Measurements from ENCODE around the gene DTX3.

The DTX3 gene

DNA sequence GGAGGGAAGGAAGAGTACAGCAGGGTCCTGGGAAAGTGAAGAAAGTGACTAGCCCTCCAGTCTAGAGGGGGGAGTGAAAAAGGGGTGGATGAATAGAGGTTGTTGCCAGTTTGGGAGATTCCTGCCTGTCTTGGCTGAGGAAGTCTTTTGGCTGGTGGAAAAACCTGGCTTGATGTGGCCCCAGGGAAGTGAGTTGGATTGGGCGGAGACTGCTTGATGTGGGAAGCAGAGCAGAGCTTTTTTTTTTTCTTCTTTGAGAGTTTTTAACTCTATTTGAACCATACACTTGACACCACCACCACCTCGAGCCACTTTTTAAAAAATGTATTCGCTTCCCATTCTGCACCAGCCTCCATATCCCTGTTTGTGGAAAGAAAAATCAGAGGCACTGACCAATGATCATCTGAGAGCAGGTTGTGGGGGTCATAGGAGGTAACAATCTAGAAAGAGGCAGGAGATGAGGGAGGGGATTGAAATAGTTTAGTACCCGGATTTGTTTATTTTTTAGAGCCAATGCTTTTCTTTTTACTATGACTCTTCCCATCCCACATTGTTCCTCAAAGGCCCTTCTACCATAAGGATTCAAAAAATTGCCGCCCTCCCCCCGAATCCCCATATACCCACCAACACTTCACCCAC, 690 bp upstream of the DTX3 start:
- peak; percentile 16 for DNase-seq

DNA sequence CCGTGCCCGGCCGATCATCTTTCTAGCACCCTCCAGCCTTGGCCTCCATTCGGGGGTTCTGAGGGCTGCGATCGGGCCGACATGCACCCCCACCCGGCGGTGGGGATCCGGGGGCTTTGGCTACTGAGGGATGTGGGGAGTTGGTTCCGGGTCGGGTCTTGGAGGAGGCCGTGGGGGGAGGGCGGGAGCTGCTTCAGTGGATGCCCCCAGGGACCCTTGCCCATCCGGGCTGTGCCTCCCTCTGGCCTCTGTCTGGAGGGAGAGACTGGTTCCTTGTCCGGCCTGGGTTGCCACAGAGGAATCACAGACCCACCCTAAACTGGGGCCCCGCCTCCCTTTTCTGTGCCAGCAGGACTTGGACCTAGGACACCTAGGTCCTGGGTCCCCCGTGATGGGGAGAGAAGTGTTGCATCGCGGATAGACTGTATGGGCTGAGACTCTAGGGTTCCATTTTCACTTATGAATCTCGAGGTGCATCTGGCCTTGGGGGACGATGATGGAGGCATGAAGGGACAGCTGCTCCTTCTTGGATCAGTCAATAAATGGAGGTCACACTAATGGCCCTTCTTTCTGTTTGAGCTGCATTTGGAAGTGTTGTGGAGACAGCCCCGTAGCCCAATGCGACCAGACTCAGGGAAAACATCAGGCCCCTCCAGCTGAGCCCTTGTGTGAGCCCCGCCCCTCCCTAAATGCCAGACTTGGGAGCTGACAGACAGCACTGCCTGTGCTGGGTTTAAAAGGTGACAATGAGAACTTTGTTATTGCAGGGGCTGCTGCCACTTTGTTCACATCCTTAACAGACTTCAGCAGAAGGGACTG, 577 bp downstream of the DTX3 start:
- H3K4me3 ChIP-seq (ENCODE audit: low read depth, low read length): peak overlapping the region; percentile 75
- in situ Hi-C loops (cut with HindIII; ENCODE audit: low pct_ligation_motif_present, low sequenced_read_pairs): no loop called here
- TF ChIP-seq, protein P1, sequence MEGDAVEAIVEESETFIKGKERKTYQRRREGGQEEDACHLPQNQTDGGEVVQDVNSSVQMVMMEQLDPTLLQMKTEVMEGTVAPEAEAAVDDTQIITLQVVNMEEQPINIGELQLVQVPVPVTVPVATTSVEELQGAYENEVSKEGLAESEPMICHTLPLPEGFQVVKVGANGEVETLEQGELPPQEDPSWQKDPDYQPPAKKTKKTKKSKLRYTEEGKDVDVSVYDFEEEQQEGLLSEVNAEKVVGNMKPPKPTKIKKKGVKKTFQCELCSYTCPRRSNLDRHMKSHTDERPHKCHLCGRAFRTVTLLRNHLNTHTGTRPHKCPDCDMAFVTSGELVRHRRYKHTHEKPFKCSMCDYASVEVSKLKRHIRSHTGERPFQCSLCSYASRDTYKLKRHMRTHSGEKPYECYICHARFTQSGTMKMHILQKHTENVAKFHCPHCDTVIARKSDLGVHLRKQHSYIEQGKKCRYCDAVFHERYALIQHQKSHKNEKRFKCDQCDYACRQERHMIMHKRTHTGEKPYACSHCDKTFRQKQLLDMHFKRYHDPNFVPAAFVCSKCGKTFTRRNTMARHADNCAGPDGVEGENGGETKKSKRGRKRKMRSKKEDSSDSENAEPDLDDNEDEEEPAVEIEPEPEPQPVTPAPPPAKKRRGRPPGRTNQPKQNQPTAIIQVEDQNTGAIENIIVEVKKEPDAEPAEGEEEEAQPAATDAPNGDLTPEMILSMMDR (IDR thresholded peaks at IDR 0.05; ENCODE audit: low read depth, low read length, missing control alignments): no peak
- H3K27me3 ChIP-seq (replicated peaks): no peaks in the 10 kb centered on the region
- no peak for DNase-seq
- peaks cover under 1% of the 10 kb centered on the region for H3K36me3 ChIP-seq (replicated peaks)
- no peak overlapping the region for H3K27ac ChIP-seq

More for the DNA sequence above, 690 bp upstream of the DTX3 start:
- Histone ChIP-seq H3K27ac (no peak overlapping the region), H3K4me3 (ENCODE audit: low read depth, low read length) (peak overlapping the region; percentile 75), H3K36me3 (replicated peaks) (peaks cover 3% of the 10 kb centered on the region), H3K27me3 (replicated peaks) (no peaks in the 10 kb centered on the region)
- in situ Hi-C loops (cut with HindIII; ENCODE audit: low pct_ligation_motif_present, low sequenced_read_pairs): no loop called here
- TF ChIP-seq, protein P1 (IDR thresholded peaks at IDR 0.05; ENCODE audit: low read depth, low read length, missing control alignments): no peak

DNA sequence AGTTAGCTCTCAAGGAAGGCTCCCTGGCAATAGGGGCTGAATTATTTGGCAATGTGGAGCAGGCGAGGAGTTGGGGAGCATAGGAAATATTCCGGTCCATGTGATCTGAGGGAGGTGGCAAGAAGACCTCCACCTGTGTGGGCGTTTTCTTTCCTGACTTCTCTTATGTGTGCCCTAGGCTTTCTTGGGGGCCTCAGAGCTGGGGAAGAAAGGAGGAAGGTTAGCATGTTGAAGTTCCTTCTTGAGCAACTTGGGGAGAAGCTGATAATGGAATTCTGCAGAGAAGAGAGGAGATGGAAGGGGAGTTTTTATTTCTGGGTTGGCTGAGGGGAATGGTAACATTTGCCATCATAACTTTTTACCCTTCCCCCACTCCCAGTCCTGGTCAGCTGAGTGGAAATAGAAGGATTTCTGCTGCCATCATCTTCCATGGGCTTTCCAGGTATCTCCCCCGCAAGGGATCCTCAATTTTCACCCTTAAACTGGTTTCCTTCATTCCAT, 1.2 kb downstream of the DTX3 start:
- Histone ChIP-seq H3K27ac (no peak overlapping the region), H3K4me3 (ENCODE audit: low read depth, low read length) (peak overlapping the region; percentile 75), H3K27me3 (replicated peaks) (no peaks in the 10 kb centered on the region), H3K36me3 (replicated peaks) (no peaks in the 10 kb centered on the region)
- no peak for DNase-seq
- TF ChIP-seq, protein P1 (IDR thresholded peaks at IDR 0.05; ENCODE audit: low read depth, low read length, missing control alignments): no peak
- in situ Hi-C loops (cut with HindIII; ENCODE audit: low pct_ligation_motif_present, low sequenced_read_pairs): no loop called here

DNA sequence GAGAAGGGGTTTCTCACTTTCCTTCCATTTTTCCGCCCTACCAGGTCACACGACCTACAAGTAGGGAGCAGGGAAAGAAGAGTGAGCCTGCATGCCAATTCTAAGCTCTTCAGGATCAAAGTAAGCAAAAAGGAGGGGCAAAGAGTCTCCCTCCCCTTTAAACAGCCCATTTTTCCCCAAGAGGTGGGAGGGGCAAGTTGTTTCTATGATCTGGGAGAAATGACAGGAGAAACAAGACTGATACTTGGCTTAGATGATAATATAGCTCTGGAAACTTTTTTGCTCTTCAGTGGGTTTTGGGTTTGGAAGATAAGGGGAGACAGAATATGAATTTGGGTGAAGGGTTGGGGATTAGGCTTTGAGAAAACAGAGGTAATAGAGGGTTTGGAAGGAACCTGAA, 1.8 kb downstream of the DTX3 start:
- TF ChIP-seq, protein P1 (IDR thresholded peaks at IDR 0.05; ENCODE audit: low read depth, low read length, missing control alignments): no peak
- Histone ChIP-seq H3K4me3 (ENCODE audit: low read depth, low read length) (no peak overlapping the region), H3K27me3 (replicated peaks) (no peaks in the 10 kb centered on the region), H3K27ac (no peak overlapping the region), H3K36me3 (replicated peaks) (no peaks in the 10 kb centered on the region)
- no peak for DNase-seq
- in situ Hi-C loops (cut with HindIII; ENCODE audit: low pct_ligation_motif_present, low sequenced_read_pairs): no loop called here

DNA sequence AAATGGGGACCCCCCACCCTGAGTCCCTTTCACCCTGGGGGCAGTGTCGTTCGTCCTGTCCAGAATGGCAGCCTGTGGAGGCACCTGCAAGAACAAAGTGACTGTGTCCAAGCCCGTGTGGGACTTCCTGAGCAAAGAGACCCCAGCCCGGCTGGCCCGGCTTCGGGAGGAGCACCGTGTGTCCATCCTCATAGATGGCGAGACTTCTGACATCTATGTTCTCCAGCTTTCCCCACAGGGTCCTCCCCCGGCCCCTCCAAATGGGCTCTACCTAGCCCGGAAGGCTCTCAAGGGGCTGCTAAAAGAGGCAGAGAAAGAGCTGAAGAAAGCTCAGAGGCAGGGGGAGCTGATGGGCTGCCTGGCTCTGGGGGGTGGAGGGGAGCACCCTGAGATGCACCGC, 2.2 kb downstream of the DTX3 start:
- TF ChIP-seq, protein P1 (IDR thresholded peaks at IDR 0.05; ENCODE audit: low read depth, low read length, missing control alignments): no peak
- H3K27ac ChIP-seq: no peak overlapping the region
- in situ Hi-C loops (cut with HindIII; ENCODE audit: low pct_ligation_motif_present, low sequenced_read_pairs): no loop called here
- no peak overlapping the region for H3K4me3 ChIP-seq (ENCODE audit: low read depth, low read length)
- DNase-seq: no peak
- H3K27me3 ChIP-seq (replicated peaks): no peaks in the 10 kb centered on the region
- H3K36me3 ChIP-seq (replicated peaks): no peaks in the 10 kb centered on the region

All from brain microvascular endothelial cell (primary cell).